CD4-positive, alpha-beta T cell treated with Interleukin-17A for 1 hour (primary cell): ENCODE results near the gene DIPK2B.
A peak's percentile ranks its signal among the peaks of the same experiment; 100 is the strongest.

Experiments used
- DNase-seq: peaks from one replicate; pipeline ENCODE4 v3.0.0-alpha.2; 2020

The DIPK2B gene

GRCh38 chrX:45200741-45201234 is at the start of gene DIPK2B:
Gene DIPK2B, minus strand, starts transcription at chrX:45200876. Its CDS starts 50 bp downstream, at chrX:45200826.
- DNase-seq = no peak

- no peak for DNase-seq
Measured at GRCh38 chrX:45240301-45240700, 39.6 kb upstream of the DIPK2B start.

GRCh38 chrX:45238489-45238888 is 37.8 kb upstream of the DIPK2B start:
- DNase-seq = no peak

GRCh38 chrX:45233531-45233930 is 32.9 kb upstream of the DIPK2B start:
- DNase-seq = no peak

- peak; percentile 44 for DNase-seq
Measured at GRCh38 chrX:45232139-45232538, 31.5 kb upstream of the DIPK2B start.

- DNase-seq = no peak
Measured at GRCh38 chrX:45230410-45230809, 29.7 kb upstream of the DIPK2B start.

- DNase-seq = no peak
Measured at GRCh38 chrX:45229348-45229747, 28.7 kb upstream of the DIPK2B start.

- no peak for DNase-seq
Measured at GRCh38 chrX:45228126-45228525, 27.4 kb upstream of the DIPK2B start.

- DNase-seq = no peak
Measured at GRCh38 chrX:45208121-45208856, 7.6 kb upstream of the DIPK2B start.

- DNase-seq = no peak
Measured at GRCh38 chrX:45202171-45202570, 1.5 kb upstream of the DIPK2B start.

- DNase-seq = no peak
Measured at GRCh38 chrX:45198706-45199105, 2.0 kb downstream of the DIPK2B start.

- no peak for DNase-seq
Measured at GRCh38 chrX:45198301-45198700, 2.4 kb downstream of the DIPK2B start.

- DNase-seq = no peak
Measured at GRCh38 chrX:45196701-45197100, 4.0 kb downstream of the DIPK2B start.

- DNase-seq = no peak
Measured at GRCh38 chrX:45191820-45192409, 8.8 kb downstream of the DIPK2B start.

- DNase-seq = no peak
Measured at GRCh38 chrX:45191383-45191782, 9.3 kb downstream of the DIPK2B start.

- no peak for DNase-seq
Measured at GRCh38 chrX:45187731-45188130, 12.9 kb downstream of the DIPK2B start.

- no peak for DNase-seq
Measured at GRCh38 chrX:45186643-45187026, 14.0 kb downstream of the DIPK2B start.

- DNase-seq = no peak
Measured at GRCh38 chrX:45184211-45184610, 16.5 kb downstream of the DIPK2B start.

GRCh38 chrX:45172890-45173289 is 27.8 kb downstream of the DIPK2B start:
- no peak for DNase-seq

- no peak for DNase-seq
Measured at GRCh38 chrX:45166781-45167180, 33.9 kb downstream of the DIPK2B start.

- DNase-seq = no peak
Measured at GRCh38 chrX:45165726-45166125, 35.0 kb downstream of the DIPK2B start.

- DNase-seq = no peak
Measured at GRCh38 chrX:45164995-45165394, 35.7 kb downstream of the DIPK2B start.

- DNase-seq = no peak
Measured at GRCh38 chrX:45164021-45164621, 36.6 kb downstream of the DIPK2B start.

- DNase-seq = no peak
Measured at GRCh38 chrX:45157647-45158046, 43.0 kb downstream of the DIPK2B start.
